ENCODE measurements around the gene SSBP2. TPM values are rescaled to one million over a fixed set of nuclear protein-coding genes. Genes with fewer than 3 reads are reported as not detected.

Gene SSBP2
- total RNA-seq, 2 experiments from 2014 or later: 13.0 to 14.2 TPM

DNA sequence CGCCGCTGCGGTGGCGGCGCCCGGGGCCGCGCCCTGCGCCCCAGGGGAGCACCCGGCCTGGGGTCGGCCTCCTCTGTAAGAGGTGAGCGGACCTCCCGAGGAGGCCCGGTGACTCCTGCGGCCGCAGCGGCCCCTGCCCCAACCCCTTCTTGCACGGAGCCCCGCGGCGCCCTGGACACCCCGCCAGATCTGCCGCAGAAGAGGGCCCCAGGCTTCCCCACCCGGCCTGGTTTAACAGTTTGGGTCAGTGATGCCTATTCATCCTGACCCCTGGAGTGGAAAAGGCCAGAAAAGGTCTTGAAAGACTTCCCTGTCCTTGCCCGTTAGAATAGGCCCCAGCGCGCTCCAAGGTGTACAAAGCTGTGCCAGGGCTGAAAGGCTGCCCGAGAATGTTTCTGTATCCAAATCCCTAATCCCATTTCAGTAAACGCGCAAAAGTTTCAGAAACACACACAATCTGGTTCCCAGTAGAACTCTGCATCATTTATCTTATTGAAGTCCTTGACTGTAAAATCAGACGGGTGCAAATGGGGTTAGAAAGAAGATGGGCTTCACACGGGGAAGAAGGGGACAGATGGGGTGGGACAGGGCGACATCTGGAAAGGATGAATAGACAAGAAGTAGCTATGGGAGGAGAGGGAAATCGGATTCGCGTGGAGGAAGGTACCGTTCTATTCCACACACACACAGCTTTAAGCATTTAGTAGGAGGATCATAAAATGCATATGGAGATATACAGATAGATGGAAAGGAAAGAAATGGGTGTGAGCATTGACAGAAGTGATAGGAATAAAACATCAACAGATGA lies 1.1 kb upstream of the SSBP2 start:
- peaks cover 21% of the 10 kb centered on the region for H3K4me1 Mint-ChIP-seq (ENCODE audit: low read depth)
- H3K27ac Mint-ChIP-seq: peak overlapping the region; percentile 35
- no peaks in the 10 kb centered on the region for H3K9me3 Mint-ChIP-seq
- intact Hi-C loops (cut with micrococcal nuclease): loop anchor here (1.0 to 5.0 kb wide), 6 partner anchors 27 to 605 kb away; partner anchors contain the start of gene ZCCHC9
- H3K27me3 Mint-ChIP-seq: no peaks in the 10 kb centered on the region
- H3K36me3 Mint-ChIP-seq: peaks cover 3% of the 10 kb centered on the region
- H3K4me3 Mint-ChIP-seq: peak overlapping the region; percentile 83
- no peak for DNase-seq
- ChIA-PET POLR2A (interaction anchor here (1.1 to 4.2 kb wide), 6 partner anchors 10 to 526 kb away, joined by 3 to 62 read pairs (median 8); partner anchors contain the start of gene RPS23), CTCF (interaction anchor here (1.0 to 2.8 kb wide), 4 partner anchors 87 to 326 kb away, joined by 3 to 22 read pairs (median 4); no protein-coding TSS in a partner anchor)

DNA sequence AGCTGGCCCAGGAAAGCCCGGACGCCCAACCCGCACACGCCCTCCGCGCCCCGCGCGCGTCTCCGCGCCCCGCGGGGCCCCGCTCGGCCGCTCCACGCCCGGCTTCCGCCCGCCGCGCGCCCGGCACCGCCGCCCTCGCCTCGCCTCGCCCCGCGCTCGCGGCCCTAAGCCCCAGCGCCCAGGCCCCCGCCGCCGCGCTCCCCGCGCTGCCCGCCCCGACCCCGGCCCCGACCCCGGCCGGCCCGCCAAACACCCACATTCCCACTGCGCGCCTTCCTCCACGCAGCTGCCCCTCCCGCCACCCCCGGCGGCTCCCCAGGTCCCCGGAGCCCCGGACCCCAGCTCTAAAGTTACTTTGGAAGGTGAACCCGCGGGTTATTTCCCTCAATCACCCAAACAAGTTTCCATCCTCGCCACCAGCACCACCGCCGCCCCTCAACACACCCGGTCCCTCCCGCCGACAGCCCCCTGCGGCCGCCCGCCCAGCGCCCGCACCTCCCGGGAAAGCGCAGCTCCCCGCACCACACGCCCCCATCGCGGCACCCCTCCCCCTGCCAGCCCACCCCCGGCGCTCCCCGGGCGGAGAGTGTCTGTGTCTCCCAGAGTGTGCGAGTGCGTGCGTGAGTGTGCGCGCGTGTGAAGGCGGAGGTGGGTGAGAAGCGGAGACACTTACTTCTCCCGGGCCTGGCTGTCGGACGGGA lies 439 bp downstream of the SSBP2 start:
- Mint-ChIP-seq H3K9me3 (no peaks in the 10 kb centered on the region), H3K36me3 (peaks cover 3% of the 10 kb centered on the region), H3K4me3 (peak overlapping the region; percentile 83), H3K4me1 (ENCODE audit: low read depth) (peaks cover 25% of the 10 kb centered on the region), H3K27ac (peak overlapping the region; percentile 74), H3K27me3 (no peaks in the 10 kb centered on the region)
- intact Hi-C loops (cut with micrococcal nuclease): loop anchor here (1.0 to 5.0 kb wide), 6 partner anchors 29 to 607 kb away; partner anchors contain the start of gene ZCCHC9
- DNase-seq: no peak
- CTCF ChIA-PET: interaction anchor here (1.0 to 2.8 kb wide), 7 partner anchors 28 to 476 kb away, joined by 3 to 22 read pairs (median 5); no protein-coding TSS in a partner anchor
- POLR2A ChIA-PET: interaction anchor here (0.9 to 4.2 kb wide), 10 partner anchors 11 to 527 kb away, joined by 3 to 62 read pairs (median 4); partner anchors contain the start of genes ATG10 and RPS23

DNA sequence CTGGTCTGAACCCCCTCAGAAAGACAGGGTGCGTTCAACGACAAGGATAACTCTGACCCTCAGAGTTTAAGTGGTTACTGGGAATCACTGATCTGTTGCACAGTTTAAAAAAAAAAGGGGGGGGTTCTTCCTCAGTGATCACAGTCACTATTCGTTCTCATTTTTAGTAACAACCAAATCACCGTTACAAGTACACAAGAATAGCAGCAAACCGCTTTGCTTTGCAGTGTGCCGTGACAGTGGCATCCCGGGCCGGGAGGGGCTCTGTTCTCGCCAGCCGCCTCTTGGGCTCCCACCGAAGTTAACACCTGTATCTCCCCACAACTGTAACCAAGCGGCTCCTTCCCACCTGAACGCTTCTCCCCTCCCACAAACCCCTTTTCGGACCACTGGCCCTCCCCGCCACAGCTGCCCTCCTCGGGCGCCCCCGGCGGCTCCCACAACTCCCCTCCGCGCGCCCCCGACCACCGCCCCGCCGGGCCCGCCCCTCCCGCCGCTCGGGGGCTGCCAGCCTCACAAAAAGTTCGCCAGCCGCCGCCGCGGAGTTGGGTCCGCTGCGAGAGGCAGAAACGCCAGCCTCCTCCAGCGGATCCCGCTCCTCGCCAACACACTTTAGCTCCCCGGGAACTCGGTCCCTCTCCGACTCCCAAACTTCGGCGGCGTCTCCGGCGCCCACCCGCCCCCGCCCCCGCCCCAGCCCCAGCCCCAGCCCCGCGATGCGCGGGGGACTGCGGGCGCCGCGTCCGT lies 1.2 kb downstream of the SSBP2 start:
- Mint-ChIP-seq H3K27me3 (no peaks in the 10 kb centered on the region), H3K4me3 (peak overlapping the region; percentile 86), H3K4me1 (ENCODE audit: low read depth) (peaks cover 25% of the 10 kb centered on the region), H3K36me3 (peaks cover 3% of the 10 kb centered on the region), H3K9me3 (no peaks in the 10 kb centered on the region), H3K27ac (peak overlapping the region; percentile 69)
- POLR2A ChIA-PET: interaction anchor here (1.1 to 4.2 kb wide), 4 partner anchors 29 to 222 kb away, joined by 4 to 62 read pairs (median 12); partner anchors contain the start of gene ATG10
- CTCF ChIA-PET: interaction anchor here (0.6 to 2.8 kb wide), 5 partner anchors 29 to 480 kb away, joined by 3 to 22 read pairs (median 5); no protein-coding TSS in a partner anchor
- intact Hi-C loops (cut with micrococcal nuclease): loop anchor here (1.0 to 10.0 kb wide), 5 partner anchors 117 to 608 kb away; partner anchors contain the start of gene ZCCHC9
- DNase-seq: peak; percentile 70

DNA sequence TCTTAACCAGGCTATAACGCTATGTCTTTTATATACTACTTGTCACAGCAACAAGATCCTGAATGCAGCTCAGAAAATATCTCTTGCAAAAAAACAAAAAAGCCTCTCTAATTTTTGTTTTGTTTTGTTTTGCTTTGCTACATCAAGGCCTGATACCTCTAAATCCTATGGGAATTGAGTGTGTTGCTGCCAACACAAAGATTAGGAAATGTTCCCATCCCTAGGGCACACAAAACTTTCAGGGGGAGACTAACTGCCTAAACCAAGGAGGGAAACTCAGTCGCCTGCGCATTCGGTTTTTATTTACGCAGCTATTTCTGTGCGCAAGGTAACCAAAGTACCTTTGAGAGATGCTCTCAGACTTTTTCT lies 1.7 kb downstream of the SSBP2 start:
- intact Hi-C loops (cut with micrococcal nuclease): loop anchor here (1.0 to 10.0 kb wide), 3 partner anchors 117 to 416 kb away; no protein-coding TSS in a partner anchor
- H3K27me3 Mint-ChIP-seq: no peaks in the 10 kb centered on the region
- peak overlapping the region; percentile 86 for H3K4me3 Mint-ChIP-seq
- no peak overlapping the region for H3K27ac Mint-ChIP-seq
- peaks cover 3% of the 10 kb centered on the region for H3K36me3 Mint-ChIP-seq
- POLR2A ChIA-PET: interaction anchor here (4.2 kb wide), 1 partner anchor 102 kb away, joined by 62 read pairs; no protein-coding TSS in a partner anchor
- CTCF ChIA-PET: no interaction called here
- H3K9me3 Mint-ChIP-seq: no peaks in the 10 kb centered on the region
- peaks cover 25% of the 10 kb centered on the region for H3K4me1 Mint-ChIP-seq (ENCODE audit: low read depth)
- DNase-seq: no peak

DNA sequence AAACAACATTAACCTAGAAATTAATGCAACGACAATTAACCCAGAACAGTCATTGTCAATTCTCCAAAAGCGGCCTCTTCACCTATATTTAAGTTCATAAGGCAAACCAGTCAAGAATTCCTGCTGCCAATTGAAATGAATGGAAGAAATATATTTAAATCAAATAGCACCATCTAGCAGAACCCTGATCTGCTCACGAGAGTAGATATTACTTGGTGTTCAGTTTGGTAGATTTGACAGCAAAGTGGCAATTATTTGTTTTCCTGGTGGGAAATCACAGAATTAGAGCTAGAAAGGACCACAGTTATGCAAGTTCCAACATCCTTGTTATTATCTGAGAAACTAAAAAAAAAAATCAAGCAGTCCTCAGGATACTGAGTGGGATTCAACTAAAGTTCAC lies 2.3 kb downstream of the SSBP2 start:
- intact Hi-C loops (cut with micrococcal nuclease): loop anchor here (5.0 to 10.0 kb wide), 2 partner anchors 116 to 416 kb away; no protein-coding TSS in a partner anchor
- no peak for DNase-seq
- peaks cover 3% of the 10 kb centered on the region for H3K36me3 Mint-ChIP-seq
- peaks cover 25% of the 10 kb centered on the region for H3K4me1 Mint-ChIP-seq (ENCODE audit: low read depth)
- POLR2A ChIA-PET: interaction anchor here (4.2 kb wide), 1 partner anchor 103 kb away, joined by 62 read pairs; no protein-coding TSS in a partner anchor
- H3K4me3 Mint-ChIP-seq: peak overlapping the region; percentile 86
- H3K27me3 Mint-ChIP-seq: no peaks in the 10 kb centered on the region
- no peaks in the 10 kb centered on the region for H3K9me3 Mint-ChIP-seq
- H3K27ac Mint-ChIP-seq: no peak overlapping the region
- CTCF ChIA-PET: no interaction called here

DNA sequence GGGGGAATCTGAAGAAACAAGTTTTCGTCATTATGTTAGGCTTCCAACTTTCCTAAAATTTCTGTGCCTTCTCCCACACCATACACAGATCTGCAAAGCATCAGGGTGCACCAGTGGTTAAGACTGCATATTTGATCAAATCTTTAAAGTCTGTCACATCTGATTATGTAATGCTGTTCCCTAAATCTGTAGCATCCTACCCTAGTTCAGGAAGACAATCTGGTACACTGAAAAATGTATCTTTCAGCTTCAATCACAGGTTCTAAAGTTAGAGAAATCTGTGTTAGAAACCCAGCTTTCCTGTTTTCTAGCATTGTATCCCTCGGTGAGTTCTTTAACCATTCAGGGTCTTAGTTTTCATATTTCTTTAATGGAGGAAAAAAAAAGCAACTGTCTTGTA lies 3.9 kb downstream of the SSBP2 start:
- Mint-ChIP-seq H3K9me3 (no peaks in the 10 kb centered on the region), H3K4me1 (ENCODE audit: low read depth) (peaks cover 22% of the 10 kb centered on the region), H3K27ac (no peak overlapping the region), H3K36me3 (peaks cover 3% of the 10 kb centered on the region), H3K27me3 (no peaks in the 10 kb centered on the region), H3K4me3 (no peak overlapping the region)
- POLR2A ChIA-PET: no interaction called here
- CTCF ChIA-PET: no interaction called here
- no peak for DNase-seq
- intact Hi-C loops (cut with micrococcal nuclease): loop anchor here (5.0 to 10.0 kb wide), 2 partner anchors 115 to 418 kb away; no protein-coding TSS in a partner anchor

DNA sequence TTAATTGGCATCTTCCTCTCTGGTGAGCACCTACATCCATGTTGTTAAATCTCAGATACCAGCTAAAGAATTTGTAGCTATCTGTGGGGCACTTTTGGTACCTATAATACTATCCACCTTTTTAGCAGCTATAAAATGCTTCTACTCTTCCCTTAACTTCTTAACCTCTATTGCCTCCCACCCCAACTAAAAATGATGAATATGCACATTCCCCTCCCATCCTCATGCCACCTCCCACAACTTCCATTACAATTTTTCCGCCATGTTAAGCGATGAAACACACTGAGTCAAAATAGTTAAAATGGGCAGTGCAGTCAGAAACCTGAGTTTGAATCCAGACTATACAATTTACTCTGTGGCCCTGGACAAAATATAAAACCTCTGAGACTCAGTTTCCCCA lies 10.1 kb downstream of the SSBP2 start:
- no peak for DNase-seq
- POLR2A ChIA-PET: no interaction called here
- intact Hi-C loops (cut with micrococcal nuclease): loop anchor here (10.0 kb wide), 1 partner anchor 424 kb away; no protein-coding TSS in a partner anchor
- no peaks in the 10 kb centered on the region for H3K27me3 Mint-ChIP-seq
- H3K4me3 Mint-ChIP-seq: no peak overlapping the region
- no peak overlapping the region for H3K27ac Mint-ChIP-seq
- no peaks in the 10 kb centered on the region for H3K36me3 Mint-ChIP-seq
- no peaks in the 10 kb centered on the region for H3K9me3 Mint-ChIP-seq
- peaks cover 9% of the 10 kb centered on the region for H3K4me1 Mint-ChIP-seq (ENCODE audit: low read depth)
- CTCF ChIA-PET: no interaction called here

DNA sequence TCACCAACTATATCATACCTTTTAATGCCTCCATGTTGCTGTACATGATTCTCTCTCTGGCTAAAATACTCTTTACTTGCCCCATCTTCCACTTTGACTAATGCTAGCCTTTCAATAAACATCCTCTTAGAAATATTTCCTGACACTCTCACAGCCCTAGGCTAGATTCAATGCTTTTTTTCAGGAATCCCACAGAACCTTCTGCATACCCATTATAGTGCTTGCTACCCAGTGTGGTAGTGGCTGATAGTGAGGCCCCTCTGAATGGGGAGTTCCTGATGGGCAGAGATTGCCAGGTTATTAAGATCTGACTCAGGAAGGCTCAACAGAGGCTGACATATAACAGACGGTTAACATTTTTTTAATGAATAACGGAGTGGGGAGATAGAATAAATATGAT lies 11.6 kb downstream of the SSBP2 start:
- Mint-ChIP-seq H3K4me3 (no peak overlapping the region), H3K27me3 (no peaks in the 10 kb centered on the region), H3K9me3 (no peaks in the 10 kb centered on the region), H3K27ac (no peak overlapping the region), H3K4me1 (ENCODE audit: low read depth) (peaks cover 12% of the 10 kb centered on the region), H3K36me3 (no peaks in the 10 kb centered on the region)
- CTCF ChIA-PET: no interaction called here
- intact Hi-C loops (cut with micrococcal nuclease): no loop called here
- DNase-seq: no peak
- POLR2A ChIA-PET: no interaction called here

DNA sequence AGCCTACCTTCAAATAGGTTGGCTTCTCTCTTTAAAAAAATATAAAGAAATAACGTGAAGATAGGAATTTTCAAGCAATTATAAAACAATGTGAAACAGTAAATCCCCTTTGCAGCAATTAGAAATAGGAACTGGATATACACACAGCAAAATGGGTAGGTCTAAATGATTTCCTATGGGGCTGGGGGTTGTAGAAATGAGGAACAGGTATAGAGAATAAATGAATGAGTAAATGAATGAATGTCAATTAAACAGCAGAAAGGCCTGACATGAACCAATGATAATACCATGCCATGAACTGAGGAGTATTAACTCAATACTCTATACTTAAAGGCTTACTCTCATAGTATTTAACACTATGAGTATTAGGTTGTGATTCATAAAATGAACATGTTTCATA lies 21.6 kb downstream of the SSBP2 start:
- DNase-seq: no peak
- Mint-ChIP-seq H3K9me3 (no peaks in the 10 kb centered on the region), H3K4me3 (no peak overlapping the region), H3K27ac (no peak overlapping the region), H3K27me3 (no peaks in the 10 kb centered on the region), H3K36me3 (no peaks in the 10 kb centered on the region), H3K4me1 (ENCODE audit: low read depth) (peaks cover 18% of the 10 kb centered on the region)
- POLR2A ChIA-PET: no interaction called here
- CTCF ChIA-PET: no interaction called here
- intact Hi-C loops (cut with micrococcal nuclease): loop anchor here (10.0 kb wide), 1 partner anchor 304 kb away; no protein-coding TSS in a partner anchor

DNA sequence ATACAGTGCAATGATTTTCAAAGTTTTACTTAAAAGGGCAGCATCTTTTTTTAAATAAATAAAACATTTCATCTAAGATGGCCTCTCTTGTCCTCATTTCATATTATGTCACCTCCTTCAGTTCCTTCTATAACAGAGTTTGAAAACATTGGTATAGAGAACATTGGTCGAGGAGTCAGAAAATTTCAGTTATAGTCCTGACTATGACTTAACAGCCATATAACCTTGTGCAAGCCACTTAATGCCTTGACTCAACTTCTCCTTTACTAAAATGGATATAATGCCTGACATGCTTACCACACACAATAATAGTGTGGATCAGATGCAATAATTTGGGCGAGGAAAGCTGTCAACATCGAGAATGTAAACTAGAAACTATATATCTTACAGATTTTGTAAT lies 22.6 kb downstream of the SSBP2 start:
- no peaks in the 10 kb centered on the region for H3K27me3 Mint-ChIP-seq
- H3K4me3 Mint-ChIP-seq: no peak overlapping the region
- no peak for DNase-seq
- ChIA-PET POLR2A (no interaction called here), CTCF (no interaction called here)
- H3K9me3 Mint-ChIP-seq: no peaks in the 10 kb centered on the region
- no peak overlapping the region for H3K27ac Mint-ChIP-seq
- H3K36me3 Mint-ChIP-seq: no peaks in the 10 kb centered on the region
- peaks cover 10% of the 10 kb centered on the region for H3K4me1 Mint-ChIP-seq (ENCODE audit: low read depth)
- intact Hi-C loops (cut with micrococcal nuclease): loop anchor here (10.0 kb wide), 1 partner anchor 304 kb away; no protein-coding TSS in a partner anchor

DNA sequence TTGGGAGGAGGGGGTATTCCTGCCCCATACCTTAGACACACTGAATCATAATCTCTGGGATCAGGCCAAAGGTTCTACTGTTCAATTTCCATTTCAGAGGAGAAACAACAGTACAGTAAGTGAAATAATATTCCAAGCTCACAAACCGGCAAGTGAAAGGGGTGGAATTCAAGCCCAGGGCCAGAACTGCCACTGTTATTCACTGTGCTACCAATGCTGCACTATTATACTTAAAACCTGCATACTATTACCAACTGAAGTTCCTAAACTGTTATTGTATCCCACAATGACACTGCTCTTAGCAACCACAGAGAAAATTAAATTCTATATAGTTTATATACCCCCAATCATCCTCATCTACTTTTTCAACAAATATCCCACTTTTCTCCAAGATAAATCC lies 24.6 kb downstream of the SSBP2 start:
- no peaks in the 10 kb centered on the region for H3K36me3 Mint-ChIP-seq
- no peak overlapping the region for H3K27ac Mint-ChIP-seq
- peaks cover 24% of the 10 kb centered on the region for H3K4me1 Mint-ChIP-seq (ENCODE audit: low read depth)
- H3K4me3 Mint-ChIP-seq: no peak overlapping the region
- ChIA-PET POLR2A (no interaction called here), CTCF (no interaction called here)
- intact Hi-C loops (cut with micrococcal nuclease): loop anchor here (10.0 kb wide), 1 partner anchor 301 kb away; no protein-coding TSS in a partner anchor
- no peaks in the 10 kb centered on the region for H3K9me3 Mint-ChIP-seq
- no peak for DNase-seq
- no peaks in the 10 kb centered on the region for H3K27me3 Mint-ChIP-seq
